HEK293 (cell line): Measurements from ENCODE around the gene C10orf88.

Experiments used
- EGR2 ChIP-seq: fragments of 450-650 bp; formaldehyde crosslinking; IDR thresholded peaks from 2 replicates; pipeline ENCODE4 v1.5.1; 2016; ENCODE audit warnings: low read depth, missing biosample characterization, missing genetic modification characterization
- FEZF1 ChIP-seq: fragments of 450-650 bp; formaldehyde crosslinking; IDR thresholded peaks from 2 replicates; pipeline ENCODE4 v1.5.1; 2016; ENCODE audit warnings: missing biosample characterization, missing genetic modification characterization
- IKZF3 ChIP-seq: fragments of 450-650 bp; IDR thresholded peaks from 2 replicates; pipeline ENCODE4 v1.5.0; 2018; ENCODE audit warnings: missing biosample characterization, mild to moderate bottlenecking, missing genetic modification characterization, moderate library complexity
- PRDM10 ChIP-seq: fragments of 450-650 bp; formaldehyde crosslinking; IDR thresholded peaks from 2 replicates; pipeline ENCODE4 v1.5.1; 2016; ENCODE audit warnings: missing biosample characterization, missing genetic modification characterization
- RBAK ChIP-seq: fragments of 450-650 bp; formaldehyde crosslinking; IDR thresholded peaks from 2 replicates; pipeline ENCODE4 v1.5.1; 2016; ENCODE audit warnings: missing biosample characterization, missing genetic modification characterization
- SP7 ChIP-seq: fragments of 450-650 bp; formaldehyde crosslinking; IDR thresholded peaks from 2 replicates; pipeline ENCODE4 v1.5.1; 2016; ENCODE audit warnings: missing biosample characterization, missing genetic modification characterization
- ZBTB8A ChIP-seq: fragments of 450-650 bp; formaldehyde crosslinking; IDR thresholded peaks from 2 replicates; pipeline ENCODE4 v1.5.1; 2016; ENCODE audit warnings: missing biosample characterization, missing genetic modification characterization
- ZIC2 ChIP-seq: fragments of 450-650 bp; formaldehyde crosslinking; IDR thresholded peaks from 2 replicates; pipeline ENCODE4 v1.5.1; 2016; ENCODE audit warnings: missing biosample characterization, missing genetic modification characterization
- ZNF10 ChIP-seq: fragments of 450-650 bp; formaldehyde crosslinking; IDR thresholded peaks from 2 replicates; pipeline ENCODE4 v1.5.1; 2017; ENCODE audit warnings: missing biosample characterization, missing genetic modification characterization
- ZNF112 ChIP-seq: fragments of 450-650 bp; formaldehyde crosslinking; IDR thresholded peaks from 2 replicates; pipeline ENCODE4 v1.5.0; 2017; ENCODE audit warnings: missing biosample characterization, missing genetic modification characterization
- ZNF148 ChIP-seq: fragments of 450-650 bp; formaldehyde crosslinking; IDR thresholded peaks from 2 replicates; pipeline ENCODE4 v1.5.0; 2017; ENCODE audit warnings: missing biosample characterization, missing genetic modification characterization, borderline replicate concordance
- ZNF155 ChIP-seq: fragments of 450-650 bp; formaldehyde crosslinking; IDR thresholded peaks from 2 replicates; pipeline ENCODE4 v1.5.1; 2016; ENCODE audit warnings: missing biosample characterization, missing genetic modification characterization
- ZNF169 ChIP-seq: fragments of 450-650 bp; formaldehyde crosslinking; IDR thresholded peaks from 2 replicates; pipeline ENCODE4 v1.5.1; 2016; ENCODE audit warnings: missing biosample characterization, missing genetic modification characterization
- ZNF174 ChIP-seq: fragments of 450-650 bp; formaldehyde crosslinking; IDR thresholded peaks from 2 replicates; pipeline ENCODE4 v1.5.0; 2017; ENCODE audit warnings: missing biosample characterization, mild to moderate bottlenecking, missing genetic modification characterization
- ZNF449 ChIP-seq: fragments of 450-650 bp; formaldehyde crosslinking; IDR thresholded peaks from 2 replicates; pipeline ENCODE4 v1.5.1; 2017; ENCODE audit warnings: missing biosample characterization, mild to moderate bottlenecking, missing genetic modification characterization, moderate library complexity
- ZNF624 ChIP-seq: fragments of 450-650 bp; formaldehyde crosslinking; IDR thresholded peaks from 2 replicates; pipeline ENCODE4 v1.5.1; 2017; ENCODE audit warnings: missing biosample characterization, missing genetic modification characterization
- ZNF692 ChIP-seq: fragments of 450-650 bp; formaldehyde crosslinking; IDR thresholded peaks from 2 replicates; pipeline ENCODE4 v1.5.1; 2016; ENCODE audit warnings: missing biosample characterization, missing genetic modification characterization
- ZNF747 ChIP-seq: fragments of 450-650 bp; formaldehyde crosslinking; IDR thresholded peaks from 2 replicates; pipeline ENCODE4 v1.5.1; 2016; ENCODE audit warnings: missing biosample characterization, missing genetic modification characterization
- ZNF768 ChIP-seq: fragments of 450-650 bp; formaldehyde crosslinking; IDR thresholded peaks from 2 replicates; pipeline ENCODE4 v1.5.1; 2018; ENCODE audit warnings: missing biosample characterization, mild to moderate bottlenecking, missing genetic modification characterization
- ZNF785 ChIP-seq: fragments of 450-650 bp; formaldehyde crosslinking; IDR thresholded peaks from 2 replicates; pipeline ENCODE4 v1.5.1; 2016; ENCODE audit warnings: missing biosample characterization, missing genetic modification characterization
- ZNF792 ChIP-seq: fragments of 450-650 bp; formaldehyde crosslinking; IDR thresholded peaks from 2 replicates; pipeline ENCODE4 v1.5.1; 2016; ENCODE audit warnings: missing biosample characterization, missing genetic modification characterization
- ZSCAN5A ChIP-seq: fragments of 450-650 bp; formaldehyde crosslinking; IDR thresholded peaks from 2 replicates; pipeline ENCODE4 v1.5.1; 2016; ENCODE audit warnings: missing biosample characterization, missing genetic modification characterization
- TF ChIP-seq, protein P1 (sequence below): fragments of 450-650 bp; formaldehyde crosslinking; IDR thresholded peaks from 2 replicates; pipeline ENCODE4 v1.5.1; 2016; ENCODE audit warnings: missing biosample characterization, missing genetic modification characterization, borderline replicate concordance

The C10orf88 gene

GRCh38 chr10:122980209-122981065 lies 26.4 kb upstream of the C10orf88 start, which contains the start of gene PSTK (continued):
- TF ChIP-seq ZNF174 (tag by site-specific recombination) = no peak
- peak; percentile 56 for TF ChIP-seq ZBTB8A
- TF ChIP-seq ZIC2 (tag by site-specific recombination) = peak; percentile 49; the same call in 1 of the 2 replicates
- no peak for TF ChIP-seq ZNF785 (tag by site-specific recombination)
- TF ChIP-seq ZNF692 (tag by site-specific recombination) = peak; percentile 88
- TF ChIP-seq ZNF169 = no peak
- TF ChIP-seq ZNF10 = no peak
- no peak for TF ChIP-seq ZNF747 (tag by site-specific recombination)
- no peak for TF ChIP-seq ZNF768 (tag by site-specific recombination)
- TF ChIP-seq ZNF155 (tag by site-specific recombination) = no peak
- TF ChIP-seq ZSCAN5A (tag by site-specific recombination) = peak; percentile 92
- no peak for TF ChIP-seq ZNF624 (tag by site-specific recombination)
- no peak for TF ChIP-seq ZNF112 (tag by site-specific recombination)
- TF ChIP-seq IKZF3 (tag by site-specific recombination) = no peak
- no peak for TF ChIP-seq ZNF148
- TF ChIP-seq RBAK (tag by site-specific recombination) = no peak
- 0 out of 2 replicates have a peak, but pooled peaks have one; percentile 30 for TF ChIP-seq EGR2
- TF ChIP-seq FEZF1 (tag by site-specific recombination) = no peak
- TF ChIP-seq, protein P1, sequence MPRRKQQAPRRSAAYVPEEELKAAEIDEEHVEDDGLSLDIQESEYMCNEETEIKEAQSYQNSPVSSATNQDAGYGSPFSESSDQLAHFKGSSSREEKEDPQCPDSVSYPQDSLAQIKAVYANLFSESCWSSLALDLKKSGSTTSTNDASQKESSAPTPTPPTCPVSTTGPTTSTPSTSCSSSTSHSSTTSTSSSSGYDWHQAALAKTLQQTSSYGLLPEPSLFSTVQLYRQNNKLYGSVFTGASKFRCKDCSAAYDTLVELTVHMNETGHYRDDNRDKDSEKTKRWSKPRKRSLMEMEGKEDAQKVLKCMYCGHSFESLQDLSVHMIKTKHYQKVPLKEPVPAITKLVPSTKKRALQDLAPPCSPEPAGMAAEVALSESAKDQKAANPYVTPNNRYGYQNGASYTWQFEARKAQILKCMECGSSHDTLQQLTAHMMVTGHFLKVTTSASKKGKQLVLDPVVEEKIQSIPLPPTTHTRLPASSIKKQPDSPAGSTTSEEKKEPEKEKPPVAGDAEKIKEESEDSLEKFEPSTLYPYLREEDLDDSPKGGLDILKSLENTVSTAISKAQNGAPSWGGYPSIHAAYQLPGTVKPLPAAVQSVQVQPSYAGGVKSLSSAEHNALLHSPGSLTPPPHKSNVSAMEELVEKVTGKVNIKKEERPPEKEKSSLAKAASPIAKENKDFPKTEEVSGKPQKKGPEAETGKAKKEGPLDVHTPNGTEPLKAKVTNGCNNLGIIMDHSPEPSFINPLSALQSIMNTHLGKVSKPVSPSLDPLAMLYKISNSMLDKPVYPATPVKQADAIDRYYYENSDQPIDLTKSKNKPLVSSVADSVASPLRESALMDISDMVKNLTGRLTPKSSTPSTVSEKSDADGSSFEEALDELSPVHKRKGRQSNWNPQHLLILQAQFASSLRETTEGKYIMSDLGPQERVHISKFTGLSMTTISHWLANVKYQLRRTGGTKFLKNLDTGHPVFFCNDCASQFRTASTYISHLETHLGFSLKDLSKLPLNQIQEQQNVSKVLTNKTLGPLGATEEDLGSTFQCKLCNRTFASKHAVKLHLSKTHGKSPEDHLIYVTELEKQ = peak; percentile 32; the same call in 1 of the 2 replicates
- peak; percentile 51; the same call in 1 of the 2 replicates for TF ChIP-seq ZNF449 (tag by site-specific recombination)
- TF ChIP-seq SP7 (tag by site-specific recombination) = peak; percentile 91
- no peak for TF ChIP-seq ZNF792
- TF ChIP-seq PRDM10 (tag by site-specific recombination) = peak; percentile 46; the same call in 1 of the 2 replicates
